ENCODE measurements around the gene ATP2C1.
"Not testable (repeated sequence)": the region's sequence is repeated elsewhere in the genome, so short reads cannot be mapped to it uniquely, and the experiment has no call there.

Gene ATP2C1

GRCh38 chr3:130893376-130894129 lies at the start of gene ATP2C1:
TSS of gene ATP2C1 (plus strand) at chr3:130894084. CDS start at chr3:130894770, 686 bp downstream.
- peak; percentile 64 for DNase-seq

- no peak for DNase-seq
Observed at GRCh38 chr3:130844462-130844861, 49.4 kb upstream of the ATP2C1 start.

GRCh38 chr3:130846181-130846580 lies 47.7 kb upstream of the ATP2C1 start:
- no peak for DNase-seq

- DNase-seq: no peak
Observed at GRCh38 chr3:130849091-130849552, 44.8 kb upstream of the ATP2C1 start.

- DNase-seq: peak; percentile 92
Observed at GRCh38 chr3:130850044-130850797, 43.7 kb upstream of the ATP2C1 start.

- no peak for DNase-seq
Observed at GRCh38 chr3:130850843-130851242, 43.0 kb upstream of the ATP2C1 start.

- no peak for DNase-seq
Observed at GRCh38 chr3:130851277-130851676, 42.6 kb upstream of the ATP2C1 start.

GRCh38 chr3:130853581-130853980 lies 40.3 kb upstream of the ATP2C1 start:
- no peak for DNase-seq

GRCh38 chr3:130854208-130854864 lies 39.5 kb upstream of the ATP2C1 start:
- DNase-seq: no peak

- no peak for DNase-seq
Observed at GRCh38 chr3:130857336-130858026, 36.4 kb upstream of the ATP2C1 start.

- not testable (repeated sequence) for DNase-seq
Observed at GRCh38 chr3:130862130-130862529, 31.8 kb upstream of the ATP2C1 start.

GRCh38 chr3:130865489-130865888 lies 28.4 kb upstream of the ATP2C1 start:
- no peak for DNase-seq

GRCh38 chr3:130866327-130866726 lies 27.6 kb upstream of the ATP2C1 start:
- no peak for DNase-seq

- no peak for DNase-seq
Observed at GRCh38 chr3:130870423-130870822, 23.5 kb upstream of the ATP2C1 start.

GRCh38 chr3:130876594-130876993 lies 17.3 kb upstream of the ATP2C1 start:
- DNase-seq: no peak

GRCh38 chr3:130878464-130878863 lies 15.4 kb upstream of the ATP2C1 start:
- DNase-seq: no peak

- no peak for DNase-seq
Observed at GRCh38 chr3:130889416-130889946, 4.4 kb upstream of the ATP2C1 start.

GRCh38 chr3:130892759-130893375 lies 1.0 kb upstream of the ATP2C1 start:
- peak; percentile 21 for DNase-seq

GRCh38 chr3:130894130-130894985 lies 474 bp downstream of the ATP2C1 start:
- no peak for DNase-seq

GRCh38 chr3:130894986-130895280 lies 1.0 kb downstream of the ATP2C1 start:
- no peak for DNase-seq

- no peak for DNase-seq
Observed at GRCh38 chr3:130895690-130896488, 2.0 kb downstream of the ATP2C1 start.

Data from SIG-M5 (cell line).